ENCODE data around the gene DYRK1B.

Gene DYRK1B

GRCh38 chr19:39780894-39781293, 53.1 kb downstream of the DYRK1B start:
- no peak overlapping the region for H3K4me3 ChIP-seq (ENCODE audit: low read depth, low read length)
- TF ChIP-seq MYC (IDR thresholded peaks at IDR 0.05; ENCODE audit: low read depth, low read length) (no peak), MAX (IDR thresholded peaks at IDR 0.05; ENCODE audit: low read depth, low read length) (no peak), POLR2A (IDR thresholded peaks at IDR 0.05; ENCODE audit: extremely low read depth, insufficient read length) (no peak), CTCF (IDR thresholded peaks at IDR 0.05; ENCODE audit: low read depth, low read length) (no peak)
- DNase-seq (ENCODE audit: low read depth): no peak

DNA sequence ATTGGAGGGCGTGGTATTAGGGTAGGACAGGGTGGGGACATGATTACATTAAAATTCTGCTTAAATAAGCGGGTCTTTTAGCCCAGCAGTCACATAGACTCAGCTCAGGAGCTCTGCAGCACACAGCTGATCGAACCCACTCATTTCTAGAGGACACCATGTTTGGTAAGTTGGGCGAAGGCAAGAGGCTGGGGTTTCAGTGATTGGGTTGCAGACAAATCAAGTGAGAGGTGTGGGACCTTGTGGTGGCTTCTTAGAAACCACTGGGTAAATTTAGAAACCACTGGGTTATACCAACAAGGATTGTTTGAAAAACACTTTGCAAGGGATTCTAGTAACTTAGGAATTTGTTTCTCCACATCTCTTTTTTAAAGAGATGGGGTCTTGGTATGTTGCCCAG, 55.2 kb downstream of the DYRK1B start, which contains the start of gene LEUTX:
LEUTX (plus strand) TSS at position 92 of the 400 bp plus-strand sequence; CDS start at position 159, 67 bp downstream.
- DNase-seq (ENCODE audit: low read depth): no peak
- no peak within 1 kb of the TSS for H3K4me3 ChIP-seq (ENCODE audit: low read depth, low read length)
- TF ChIP-seq CTCF (IDR thresholded peaks at IDR 0.05; ENCODE audit: low read depth, low read length) (no peak), MYC (IDR thresholded peaks at IDR 0.05; ENCODE audit: low read depth, low read length) (no peak), POLR2A (IDR thresholded peaks at IDR 0.05; ENCODE audit: extremely low read depth, insufficient read length) (no peak), MAX (IDR thresholded peaks at IDR 0.05; ENCODE audit: low read depth, low read length) (no peak)

Measured in NB4 (cell line).